Naive thymus-derived CD8-positive, alpha-beta T cell (primary cell): ENCODE data around the gene FGFR2. TPM values are rescaled to one million over a fixed set of nuclear protein-coding genes. Genes with fewer than 3 reads are reported as not detected.

Source experiments
- ATAC-seq, 2 donors: fragments of 150-1000 bp; cut with Tn5 transposase in 1 of 2; sonication (Bioruptor Pico), chemical (Tn5 transposase) in 1 of 2; 1 replicate in 1 of 2; 2 replicates in 1 of 2; pipeline ENCODE4 v1.10.0; 2021; ENCODE audit warnings: mild to moderate bottlenecking in 2 of 2, moderate library complexity in 2 of 2
- POLR2A ChIA-PET: fragments of 350-600 bp; sonication (Branson Sonifier 250); formaldehyde crosslinking; loops from one replicate; lab custom pipeline; 2021; ENCODE audit warnings: antibody characterized with exemption; lab: Charles Lee
- DNase-seq, 10 donors: peaks; one replicate each; pipeline versions ENCODE4 v3.0.0 to v3.0.0-alpha.2; 2020 to 2022
- H3K27ac Mint-ChIP-seq, 10 donors: one replicate each; pipeline ENCODE4 v1.8.0; 2020 to 2022; ENCODE audit warnings: mild to moderate bottlenecking in 10 of 10, mixed read lengths in 10 of 10, moderate library complexity in 4 of 10, inconsistent platforms in 1 of 10
- H3K27me3 Mint-ChIP-seq, 5 donors: one replicate each; pipeline ENCODE4 v1.8.0; 2021 to 2022; ENCODE audit warnings: mixed read lengths in 5 of 5
- H3K36me3 Mint-ChIP-seq, 3 donors: one replicate each; pipeline ENCODE4 v1.8.0; 2020 to 2022; ENCODE audit warnings: mixed read lengths in 3 of 3, mild to moderate bottlenecking in 2 of 3, inconsistent platforms in 1 of 3
- H3K4me1 Mint-ChIP-seq, 4 donors: one replicate each; pipeline ENCODE4 v1.8.0; 2021 to 2022; ENCODE audit warnings: mixed read lengths in 4 of 4
- H3K4me3 Mint-ChIP-seq, 10 donors: one replicate each; pipeline ENCODE4 v1.8.0; 2020 to 2022; ENCODE audit warnings: mild to moderate bottlenecking in 10 of 10, mixed read lengths in 10 of 10, moderate library complexity in 6 of 10, inconsistent platforms in 1 of 10
- H3K9me3 Mint-ChIP-seq, 9 donors: one replicate each; pipeline ENCODE4 v1.8.0; 2020 to 2022; ENCODE audit warnings: mixed read lengths in 9 of 9, mild to moderate bottlenecking in 3 of 9, inconsistent platforms in 1 of 9, moderate library complexity in 1 of 9
- polyA plus RNA-seq, 3 donors: library from polyadenylated mRNA; unstranded; fragments of 300-500 nt; fragmentation: Illumina TruSeq; gene quantifications; one replicate each; pipeline ENCODE4 v1.2.3, GENCODE V29; 2021
- total RNA-seq, 8 experiments: library from RNA in 2 of 8; stranded (reverse) in 2 of 8; gene quantifications; one replicate each; pipeline ENCODE4 v1.2.3 and lab custom pipeline; 2021 to 2026

Gene FGFR2
- total and polyA plus RNA-seq, 5 experiments from 2014 or later = 0.28 TPM; not detected in 4

- Mint-ChIP-seq H3K27ac (no peak overlapping the region), H3K9me3 (peaks cover 0 to 9% (median under 1%) of the 10 kb centered on the region in 9 donors), H3K4me1 (no peaks in the 10 kb centered on the region), H3K4me3 (no peak overlapping the region), H3K27me3 (peaks cover 0 to 8% (median 3%) of the 10 kb centered on the region in 5 donors), H3K36me3 (no peaks in the 10 kb centered on the region)
- DNase-seq (no peak), ATAC-seq (no peak)
- POLR2A ChIA-PET = no interaction called here
Observed at GRCh38 chr10:121536310-121536913, 61.8 kb downstream of the FGFR2 start.

GRCh38 chr10:121535381-121535780 lies 62.9 kb downstream of the FGFR2 start:
- H3K9me3 Mint-ChIP-seq = peaks cover 0 to 9% (median 2%) of the 10 kb centered on the region in 9 donors
- H3K36me3 Mint-ChIP-seq = no peaks in the 10 kb centered on the region

GRCh38 chr10:121532292-121532864 lies 65.9 kb downstream of the FGFR2 start:
- no peaks in the 10 kb centered on the region for H3K4me1 Mint-ChIP-seq
- POLR2A ChIA-PET = no interaction called here
- no peak overlapping the region for H3K4me3 Mint-ChIP-seq
- peaks cover 0 to 3% (median 0%) of the 10 kb centered on the region in 9 donors for H3K9me3 Mint-ChIP-seq
- peaks cover 0 to 13% (median 0%) of the 10 kb centered on the region in 5 donors for H3K27me3 Mint-ChIP-seq
- no peak for DNase-seq
- no peak for ATAC-seq
- no peaks in the 10 kb centered on the region for H3K36me3 Mint-ChIP-seq
- H3K27ac Mint-ChIP-seq = no peak overlapping the region

More at GRCh38 chr10:121535381-121535780, 62.9 kb downstream of the FGFR2 start:
- peaks cover 0 to 8% (median 0%) of the 10 kb centered on the region in 5 donors for H3K27me3 Mint-ChIP-seq
- H3K4me3 Mint-ChIP-seq = no peak overlapping the region
- H3K27ac Mint-ChIP-seq = no peak overlapping the region
- no peaks in the 10 kb centered on the region for H3K4me1 Mint-ChIP-seq
- no peak for DNase-seq
- no peak for ATAC-seq
- POLR2A ChIA-PET = no interaction called here

GRCh38 chr10:121531830-121532178 lies 66.4 kb downstream of the FGFR2 start:
- POLR2A ChIA-PET = no interaction called here
- Mint-ChIP-seq H3K4me1 (peaks cover 0 to 3% (median 0%) of the 10 kb centered on the region in 4 donors), H3K27ac (no peak overlapping the region), H3K36me3 (no peaks in the 10 kb centered on the region), H3K4me3 (no peak overlapping the region), H3K27me3 (peaks cover 0 to 13% (median 0%) of the 10 kb centered on the region in 5 donors), H3K9me3 (peaks cover 0 to 3% (median 0%) of the 10 kb centered on the region in 9 donors)
- DNase-seq (no peak), ATAC-seq (no peak)

- DNase-seq = no peak
- H3K9me3 Mint-ChIP-seq = peaks cover 0 to 3% (median 0%) of the 10 kb centered on the region in 9 donors
- no peak overlapping the region for H3K27ac Mint-ChIP-seq
- POLR2A ChIA-PET = no interaction called here
- H3K4me1 Mint-ChIP-seq = peaks cover 0 to 3% (median 0%) of the 10 kb centered on the region in 4 donors
- no peak for ATAC-seq
- H3K36me3 Mint-ChIP-seq = no peaks in the 10 kb centered on the region
- no peak overlapping the region for H3K4me3 Mint-ChIP-seq
- peaks cover 0 to 11% (median 0%) of the 10 kb centered on the region in 5 donors for H3K27me3 Mint-ChIP-seq
Observed at GRCh38 chr10:121531076-121531829, 67.0 kb downstream of the FGFR2 start.

- DNase-seq (no peak), ATAC-seq (no peak)
- H3K27me3 Mint-ChIP-seq = peaks cover 0 to 10% (median 0%) of the 10 kb centered on the region in 5 donors
- no peak overlapping the region for H3K4me3 Mint-ChIP-seq
- H3K4me1 Mint-ChIP-seq = peaks cover 0 to 3% (median 0%) of the 10 kb centered on the region in 4 donors
- no peaks in the 10 kb centered on the region for H3K36me3 Mint-ChIP-seq
- no peak overlapping the region for H3K27ac Mint-ChIP-seq
- peaks cover 0 to 3% (median 0%) of the 10 kb centered on the region in 9 donors for H3K9me3 Mint-ChIP-seq
- POLR2A ChIA-PET = no interaction called here
Observed at GRCh38 chr10:121530481-121531075, 67.7 kb downstream of the FGFR2 start.

- Mint-ChIP-seq H3K9me3 (peaks cover 0 to 2% (median 0%) of the 10 kb centered on the region in 9 donors), H3K4me1 (peaks cover 0 to 3% (median 0%) of the 10 kb centered on the region in 4 donors), H3K27ac (no peak overlapping the region), H3K4me3 (no peak overlapping the region), H3K27me3 (peaks cover 0 to 10% (median 0%) of the 10 kb centered on the region in 5 donors), H3K36me3 (no peaks in the 10 kb centered on the region)
- no peak for DNase-seq
- POLR2A ChIA-PET = no interaction called here
- ATAC-seq = no peak
Observed at GRCh38 chr10:121527690-121528089, 70.6 kb downstream of the FGFR2 start.

GRCh38 chr10:121526801-121527221 lies 71.4 kb downstream of the FGFR2 start:
- no peak overlapping the region for H3K4me3 Mint-ChIP-seq
- H3K36me3 Mint-ChIP-seq = peaks cover 0 to 2% (median 0%) of the 10 kb centered on the region in 3 donors
- no peak for ATAC-seq
- H3K9me3 Mint-ChIP-seq = peaks cover 0 to 2% (median 0%) of the 10 kb centered on the region in 9 donors
- POLR2A ChIA-PET = no interaction called here
- DNase-seq = no peak
- peaks cover 0 to 3% (median 0%) of the 10 kb centered on the region in 4 donors for H3K4me1 Mint-ChIP-seq
- no peak overlapping the region for H3K27ac Mint-ChIP-seq
- peaks cover 0 to 10% (median 0%) of the 10 kb centered on the region in 5 donors for H3K27me3 Mint-ChIP-seq

- ATAC-seq (no peak), DNase-seq (no peak)
- Mint-ChIP-seq H3K9me3 (peaks cover 0 to 3% (median 0%) of the 10 kb centered on the region in 9 donors), H3K4me1 (peaks cover 0 to 3% (median 0%) of the 10 kb centered on the region in 4 donors), H3K27me3 (peaks cover 0 to 10% (median 0%) of the 10 kb centered on the region in 5 donors), H3K36me3 (peaks cover 0 to 2% (median 0%) of the 10 kb centered on the region in 3 donors), H3K27ac (no peak overlapping the region), H3K4me3 (no peak overlapping the region)
- POLR2A ChIA-PET = no interaction called here
Observed at GRCh38 chr10:121526135-121526790, 72.0 kb downstream of the FGFR2 start.

- Mint-ChIP-seq H3K36me3 (peaks cover 0 to 2% (median 0%) of the 10 kb centered on the region in 3 donors), H3K27ac (no peak overlapping the region), H3K9me3 (peaks cover 0 to 6% (median 0%) of the 10 kb centered on the region in 9 donors), H3K4me3 (no peak overlapping the region), H3K27me3 (peaks cover 0 to 6% (median 0%) of the 10 kb centered on the region in 5 donors), H3K4me1 (peaks cover 0 to 3% (median 0%) of the 10 kb centered on the region in 4 donors)
- ATAC-seq (no peak), DNase-seq (no peak)
- POLR2A ChIA-PET = no interaction called here
Observed at GRCh38 chr10:121525251-121526134, 72.8 kb downstream of the FGFR2 start.

GRCh38 chr10:121524157-121524817 lies 74.0 kb downstream of the FGFR2 start:
- ATAC-seq = no peak
- Mint-ChIP-seq H3K4me3 (no peak overlapping the region), H3K36me3 (peaks cover 0 to 2% (median 0%) of the 10 kb centered on the region in 3 donors), H3K9me3 (peaks cover 0 to 6% (median 0%) of the 10 kb centered on the region in 9 donors), H3K27ac (no peak overlapping the region), H3K4me1 (peaks cover 0 to 3% (median 0%) of the 10 kb centered on the region in 4 donors), H3K27me3 (peaks cover 0 to 6% (median 0%) of the 10 kb centered on the region in 5 donors)
- POLR2A ChIA-PET = no interaction called here
- DNase-seq = no peak
